Testis (tissue), 2 donors: Measurements from ENCODE around the gene SLC39A5.
"Not testable (repeated sequence)": the region's sequence is repeated elsewhere in the genome, so short reads cannot be mapped to it uniquely, and the experiment has no call there.

Experiments
- CTCF ChIP-seq, 3 experiments: fragments of 450-650 bp in 2 of 3; fragments of 200-600 bp in 1 of 3; sonication (generic) in 1 of 3; IDR thresholded peaks; one replicate each; pipeline ENCODE4 v1.5.1; 2016 to 2019; ENCODE audit warnings: antibody characterized with exemption in 3 of 3, mild to moderate bottlenecking in 2 of 3, moderate library complexity in 1 of 3
- POLR2A ChIP-seq: fragments of 450-650 bp; IDR thresholded peaks from one replicate; pipeline ENCODE4 v1.6.1; 2017; ENCODE audit warnings: antibody characterized with exemption, mild to moderate bottlenecking, moderate library complexity

- not testable (repeated sequence) for TF ChIP-seq POLR2A; CTCF (IDR thresholded peaks at IDR 0.05)
Measured at GRCh38 chr12:56266068-56266692, 36.3 kb downstream of the SLC39A5 start.
